IPS DF 4.7 (cell line): ENCODE data around the gene AP1B1.

Experiments used
- DNase-seq: peaks from one replicate; pipeline ENCODE4 v3.0.0-alpha.2; 2013; ENCODE audit warnings: low spot score; ENCODE audit errors: extremely low read depth

The AP1B1 gene

GRCh38 chr22:29313576-29314466 is 74.5 kb downstream of the AP1B1 start:
- no peak for DNase-seq

GRCh38 chr22:29313126-29313575 is 75.2 kb downstream of the AP1B1 start:
- DNase-seq = peak; percentile 53

- DNase-seq = no peak
Measured at GRCh38 chr22:29312218-29313125, 75.9 kb downstream of the AP1B1 start.

GRCh38 chr22:29311464-29312217 is 76.7 kb downstream of the AP1B1 start:
- DNase-seq = no peak

- DNase-seq = no peak
Measured at GRCh38 chr22:29310863-29311339, 77.5 kb downstream of the AP1B1 start.

- no peak for DNase-seq
Measured at GRCh38 chr22:29310065-29310862, 78.1 kb downstream of the AP1B1 start.

- no peak for DNase-seq
Measured at GRCh38 chr22:29309332-29310064, 78.9 kb downstream of the AP1B1 start.

- DNase-seq = no peak
Measured at GRCh38 chr22:29308791-29309262, 79.5 kb downstream of the AP1B1 start.

- no peak for DNase-seq
Measured at GRCh38 chr22:29308148-29308790, 80.1 kb downstream of the AP1B1 start.

GRCh38 chr22:29307596-29308147 is 80.7 kb downstream of the AP1B1 start:
- no peak for DNase-seq

- DNase-seq = no peak
Measured at GRCh38 chr22:29306835-29307595, 81.4 kb downstream of the AP1B1 start.

GRCh38 chr22:29306175-29306834 is 82.1 kb downstream of the AP1B1 start, which contains the start of gene GAS2L1:
Gene GAS2L1 (plus strand): TSS chr22:29306650. CDS start chr22:29308106, 1,456 bp downstream.
- DNase-seq = no peak

- no peak for DNase-seq
Measured at GRCh38 chr22:29305836-29306174, 82.6 kb downstream of the AP1B1 start.

- no peak for DNase-seq
Measured at GRCh38 chr22:29302681-29303465, 85.5 kb downstream of the AP1B1 start.

GRCh38 chr22:29302402-29302680 is 86.0 kb downstream of the AP1B1 start:
- no peak for DNase-seq

GRCh38 chr22:29301716-29302401 is 86.5 kb downstream of the AP1B1 start:
- DNase-seq = no peak
